ENCODE data around the gene MSI2.

- no peak for TF ChIP-seq TAF1 (IDR thresholded peaks at IDR 0.05; ENCODE audit: borderline replicate concordance, low read depth, low read length)
- TF ChIP-seq POLR2A (IDR thresholded peaks at IDR 0.05; ENCODE audit: low read depth, low read length) = no peak
Measured at GRCh38 chr17:57689254-57689653, 432.9 kb downstream of the MSI2 start.
